GM18861 (cell line): Measurements from ENCODE around the gene PANK4.
"Not testable (repeated sequence)": the region's sequence is repeated elsewhere in the genome, so short reads cannot be mapped to it uniquely, and the experiment has no call there.

Experiments
- ATAC-seq: cut with Tn5 transposase; IDR thresholded peaks from one replicate; pipeline ENCODE4 v1.9.1; 2021; ENCODE audit not compliant: unreplicated experiment

Gene PANK4

DNA sequence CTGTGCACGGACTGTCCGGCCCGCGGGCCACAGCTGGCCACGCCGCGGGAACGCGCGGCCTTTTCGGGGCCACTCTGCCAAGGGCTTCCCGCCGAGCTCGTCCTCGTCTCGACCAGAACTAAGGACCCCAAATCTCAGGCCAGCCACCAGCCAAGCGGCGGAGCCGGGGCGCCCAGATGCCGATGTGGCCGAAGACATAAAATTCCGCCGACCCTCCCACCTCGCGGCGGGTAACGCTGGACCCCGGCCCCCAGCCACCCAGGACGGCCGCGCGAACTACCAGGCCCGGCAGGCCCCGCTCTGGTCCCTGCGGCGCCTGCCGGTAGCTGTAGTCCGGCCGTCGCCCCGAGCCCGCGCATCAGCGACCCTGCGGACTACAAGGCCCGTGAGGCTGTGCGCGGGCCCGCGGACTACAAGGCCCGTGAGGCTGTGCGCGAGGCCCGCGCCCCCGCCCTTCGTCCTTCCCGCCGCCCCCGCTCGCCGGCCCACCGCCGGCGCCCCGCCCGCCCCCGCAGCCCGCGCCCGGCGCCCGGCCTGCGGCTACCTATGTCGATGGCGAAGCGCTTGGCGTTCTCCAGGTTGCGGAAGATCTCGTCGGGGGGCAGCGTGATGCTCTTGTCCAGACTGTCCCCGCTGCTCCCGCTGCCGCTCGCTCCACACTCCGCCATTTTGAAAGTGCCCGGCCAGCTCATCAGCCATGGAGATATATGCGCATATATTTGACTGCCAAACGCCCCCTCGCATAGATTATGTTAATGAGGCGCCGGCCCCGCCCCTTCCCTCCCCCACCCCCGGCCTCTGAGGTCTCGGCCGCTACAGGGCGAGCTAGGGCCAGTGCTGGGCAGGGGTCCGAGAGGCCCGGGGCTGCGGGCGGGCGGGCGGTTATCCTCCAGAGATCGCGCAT lies at the start of gene PANK4:
Gene PANK4 (minus strand): TSS at position 677 of the 904 bp plus-strand sequence. CDS start 9 bp downstream, at position 668.
- peak; percentile 56 for ATAC-seq

DNA sequence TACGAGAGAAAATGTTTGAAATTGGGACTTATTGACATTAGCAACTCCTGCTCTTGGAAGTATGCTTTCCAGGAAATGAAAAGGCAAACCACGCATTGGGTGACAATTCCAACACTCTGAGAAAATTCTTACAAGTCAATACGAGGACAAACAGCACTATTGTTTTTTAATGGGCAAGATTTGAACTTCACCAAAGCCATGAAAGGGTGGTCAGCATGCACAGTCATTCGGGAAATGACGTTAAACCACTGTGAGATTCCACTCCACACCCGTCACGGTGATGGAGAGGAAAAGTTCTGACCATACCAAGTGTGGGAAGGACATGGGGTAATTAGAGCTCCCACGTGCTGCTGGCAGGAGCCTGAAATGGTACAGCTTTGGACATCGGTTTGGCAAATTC lies 48.0 kb upstream of the PANK4 start:
- ATAC-seq: no peak

DNA sequence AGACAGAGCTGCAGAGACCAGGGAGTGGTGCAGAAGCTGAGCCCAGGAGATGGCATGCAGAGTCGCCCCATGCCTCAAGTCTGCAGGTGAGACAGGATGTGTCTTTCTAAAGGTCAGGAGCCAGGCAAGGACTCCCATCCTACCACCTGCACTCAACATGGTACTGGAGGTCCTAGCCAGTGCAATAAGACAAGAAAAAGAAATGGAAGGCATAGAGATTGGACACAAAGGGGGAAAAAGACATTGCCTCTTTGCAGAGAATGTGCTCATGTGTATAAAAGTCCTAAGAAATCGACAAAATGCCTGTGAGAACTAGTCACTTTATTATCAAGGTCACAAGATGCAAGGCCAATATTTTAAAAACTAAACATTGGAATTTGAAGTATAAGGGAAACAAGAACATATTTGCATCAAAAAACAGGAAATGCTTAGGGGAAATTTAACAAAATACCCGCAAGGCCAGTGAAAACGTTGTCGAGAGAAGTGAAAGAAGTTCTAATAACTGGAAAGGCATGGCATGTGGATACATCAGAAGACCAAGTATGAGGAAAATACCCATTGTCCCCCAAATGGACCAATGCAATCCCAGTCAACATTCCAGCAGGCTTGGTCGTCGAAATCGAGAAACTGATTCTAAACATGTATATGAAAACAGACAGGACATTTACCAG lies 47.0 kb upstream of the PANK4 start:
- no peak for ATAC-seq

DNA sequence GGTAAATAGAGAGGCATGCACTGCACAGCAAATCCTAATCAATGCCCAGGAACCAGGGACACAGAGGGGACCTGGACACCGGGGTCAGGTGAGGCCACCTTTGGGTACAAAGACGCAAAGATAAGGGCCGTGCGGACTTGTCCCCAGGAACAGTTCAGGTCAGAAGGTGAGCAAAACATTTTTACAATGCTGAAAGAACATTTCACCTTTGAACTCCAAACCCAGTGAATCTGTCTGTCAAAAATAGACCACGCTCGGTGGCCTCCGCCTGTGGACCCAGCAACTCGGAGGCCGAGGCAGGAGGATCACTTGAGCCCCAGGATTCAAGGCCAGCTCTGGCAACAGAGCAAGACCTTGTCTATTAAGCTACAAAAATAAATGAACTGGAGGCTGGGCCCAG lies 45.0 kb upstream of the PANK4 start:
- no peak for ATAC-seq

DNA sequence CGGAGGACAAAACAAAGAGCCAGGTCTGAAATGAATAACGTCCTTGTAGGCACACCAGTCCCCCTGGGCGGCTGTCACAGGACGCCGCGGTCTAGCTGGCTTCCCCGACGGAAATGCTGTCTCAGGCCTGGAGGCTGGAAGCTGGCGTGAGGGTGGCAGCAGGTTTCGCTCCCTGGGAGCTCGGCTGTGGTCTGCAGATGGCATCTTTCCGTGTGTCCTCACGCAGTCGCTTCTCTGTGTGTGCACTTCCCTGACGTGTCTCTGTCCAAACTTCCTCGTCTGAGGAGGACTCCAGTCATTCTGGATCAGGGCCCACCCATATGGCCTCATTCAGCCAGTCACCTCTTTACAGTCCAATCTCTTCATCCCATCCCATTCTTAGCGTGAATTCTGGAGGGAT lies 43.9 kb upstream of the PANK4 start:
- no peak for ATAC-seq

DNA sequence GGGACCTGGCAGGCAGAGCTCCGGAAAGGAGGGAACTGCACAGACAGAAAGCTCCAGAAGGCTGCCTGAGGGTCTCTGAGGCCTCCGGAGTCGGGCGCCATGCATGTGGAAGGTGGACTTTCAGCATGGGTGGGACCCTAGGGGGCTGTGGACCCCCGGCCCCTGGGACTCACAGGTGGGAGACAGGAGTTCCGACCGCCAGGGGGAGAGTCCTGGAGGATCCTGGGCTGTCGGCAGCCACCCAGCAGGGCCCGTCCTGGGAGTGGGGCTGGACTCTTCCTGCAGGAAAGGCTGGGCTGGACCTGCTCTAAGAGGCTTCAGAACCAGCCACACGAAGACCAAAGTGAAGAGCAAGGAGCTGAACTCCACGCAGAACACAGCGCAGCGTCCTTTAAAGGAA lies 43.3 kb upstream of the PANK4 start:
- ATAC-seq: not testable (repeated sequence)

DNA sequence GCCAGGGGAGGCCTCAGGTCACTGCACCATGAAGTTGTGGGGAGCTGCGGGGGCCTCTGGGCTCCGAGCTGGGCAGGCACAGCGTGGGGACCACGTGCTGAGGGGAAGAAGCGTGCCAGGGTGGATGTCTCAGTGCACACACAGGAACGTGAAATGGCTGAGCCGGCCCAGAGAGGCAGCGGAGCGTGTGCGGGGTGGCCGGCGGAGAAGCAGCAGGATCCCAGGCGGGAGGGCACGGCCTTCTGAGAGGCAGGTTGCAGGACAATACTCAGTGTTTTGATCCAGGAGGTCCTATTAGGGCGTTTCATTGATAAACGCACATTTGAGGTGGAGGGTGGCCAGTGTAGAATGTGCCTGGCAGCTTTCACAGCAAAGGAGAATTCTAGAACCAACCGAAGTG lies 42.7 kb upstream of the PANK4 start:
- ATAC-seq: no peak

DNA sequence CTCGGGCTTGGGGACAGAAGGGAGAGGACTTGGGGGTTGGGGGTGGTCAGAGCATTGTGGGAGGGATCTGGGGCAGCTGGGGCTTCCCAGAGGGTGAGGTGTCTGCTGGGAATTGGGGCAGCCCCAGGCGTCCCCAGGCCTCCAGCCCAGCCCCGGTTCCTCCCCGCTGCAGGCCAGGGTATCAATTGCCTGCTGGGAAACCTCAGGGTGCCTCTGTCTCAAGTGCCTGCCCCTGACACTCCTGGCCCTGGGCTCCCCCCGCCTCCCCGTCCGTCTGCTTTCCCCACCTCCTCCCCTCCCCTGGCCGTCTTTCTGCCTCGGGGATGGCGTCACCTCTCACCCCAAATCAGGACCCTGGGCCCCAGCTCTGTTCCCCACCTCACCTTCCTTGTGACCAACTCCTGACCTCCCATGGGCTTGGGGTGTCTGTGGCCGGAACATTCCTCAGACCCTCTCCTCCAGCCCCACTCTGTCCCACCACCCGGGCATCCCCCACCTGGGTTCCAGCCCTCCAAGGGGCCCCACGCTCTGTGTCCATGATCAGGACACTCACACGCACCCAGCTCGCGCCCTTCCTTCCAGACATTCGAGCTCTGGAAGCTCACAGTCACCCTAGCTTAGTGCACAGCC lies 41.9 kb upstream of the PANK4 start:
- not testable (repeated sequence) for ATAC-seq

DNA sequence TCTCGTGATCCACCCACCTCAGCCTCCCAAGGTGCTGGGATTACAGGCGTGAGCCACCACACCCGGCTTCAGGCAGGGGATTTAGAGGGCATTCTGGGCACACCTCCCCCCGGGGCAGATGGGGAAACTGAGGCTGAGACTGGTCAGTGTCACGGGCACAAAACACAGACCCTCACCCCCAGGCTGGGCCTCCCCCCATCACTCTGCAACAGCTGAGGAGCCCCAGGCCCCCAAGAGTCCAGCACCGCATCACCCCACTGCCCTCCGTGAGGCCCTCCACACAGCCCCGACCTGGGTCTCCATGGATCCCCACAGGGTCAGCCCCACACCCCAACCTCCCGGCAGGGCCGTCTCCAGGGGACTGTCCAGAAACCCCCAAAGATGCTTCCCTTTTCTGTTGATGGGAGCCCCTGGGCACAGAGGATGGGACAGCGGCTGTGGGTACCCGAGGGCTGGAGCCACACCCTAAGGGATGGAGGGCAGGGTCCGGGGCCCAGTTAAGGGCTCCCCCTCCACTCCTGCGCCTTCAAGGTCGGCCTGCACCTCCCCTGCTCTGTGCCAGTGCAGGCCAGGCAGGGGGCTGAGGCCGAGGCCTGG lies 40.8 kb upstream of the PANK4 start:
- no peak for ATAC-seq

DNA sequence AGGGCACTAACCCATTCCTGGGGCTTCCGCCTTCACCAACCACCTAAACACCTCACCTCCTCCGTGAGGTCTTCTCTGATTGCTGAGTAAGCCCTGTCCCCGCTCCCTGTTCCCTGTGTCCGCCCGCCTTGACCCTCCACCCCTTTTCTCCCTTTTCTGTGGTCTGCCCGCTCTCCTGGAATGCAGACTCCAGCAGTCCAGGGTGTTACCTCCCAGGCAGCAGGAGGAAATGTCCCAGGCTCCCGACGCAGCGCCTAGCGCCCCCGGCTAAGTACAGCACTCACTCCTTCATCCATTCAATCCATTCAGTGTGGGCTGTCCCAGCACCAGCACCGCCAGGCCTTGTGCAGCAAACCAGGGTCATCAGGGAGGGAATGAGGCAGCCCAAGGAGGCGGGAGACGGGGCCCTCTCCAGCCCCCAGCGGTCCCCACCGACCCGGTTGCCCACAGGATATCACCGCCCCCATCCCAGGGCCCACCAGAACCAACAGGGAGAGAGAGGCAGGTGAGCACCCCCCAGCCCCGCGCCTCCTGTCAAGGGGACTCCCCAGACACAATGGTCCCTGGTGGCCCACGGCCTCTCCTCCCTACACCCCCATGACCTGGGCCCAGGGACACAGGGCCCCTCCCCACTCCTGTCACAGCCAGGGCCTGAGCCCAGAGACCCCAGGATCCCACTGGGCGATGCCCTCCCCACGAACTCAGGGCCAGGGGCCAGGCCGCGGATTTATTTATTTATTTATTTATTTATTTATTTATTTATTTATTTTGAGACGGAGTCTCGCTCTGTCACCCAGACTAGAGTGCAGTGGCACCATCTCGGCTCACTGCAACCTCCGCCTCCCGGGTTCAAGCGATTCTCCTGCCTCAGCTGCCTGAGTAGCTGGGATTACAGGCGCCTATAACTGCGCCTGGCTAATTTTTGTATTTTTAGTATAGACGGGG lies 40.0 kb upstream of the PANK4 start:
- ATAC-seq: no peak

DNA sequence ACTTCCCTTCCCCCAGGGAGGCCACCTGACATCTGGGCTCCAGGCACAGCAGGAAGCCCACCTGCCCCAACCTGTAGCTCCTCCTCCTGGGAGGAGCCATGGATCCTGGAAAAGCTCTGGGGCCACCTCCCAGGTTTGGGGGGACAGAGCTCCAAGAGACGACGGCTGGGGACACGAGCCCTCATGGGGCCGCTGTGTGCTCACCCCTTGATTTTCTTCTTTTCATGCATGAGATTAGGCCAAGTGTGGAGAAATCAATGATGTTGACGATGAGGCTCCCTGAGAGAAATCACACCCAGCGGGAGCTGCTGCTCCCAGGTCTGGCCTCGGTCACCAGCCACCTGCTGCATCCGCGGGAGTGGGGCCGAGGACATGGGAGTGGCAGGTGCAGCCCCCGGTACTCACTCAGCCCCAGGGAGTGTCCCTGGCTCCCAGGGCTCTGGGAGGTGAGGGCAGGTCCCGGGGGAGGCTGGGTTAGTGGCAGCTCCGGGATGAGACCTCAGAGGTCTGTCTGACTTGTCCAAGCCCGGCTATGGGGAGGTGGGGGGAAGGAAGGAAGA lies 38.5 kb upstream of the PANK4 start:
- no peak for ATAC-seq

DNA sequence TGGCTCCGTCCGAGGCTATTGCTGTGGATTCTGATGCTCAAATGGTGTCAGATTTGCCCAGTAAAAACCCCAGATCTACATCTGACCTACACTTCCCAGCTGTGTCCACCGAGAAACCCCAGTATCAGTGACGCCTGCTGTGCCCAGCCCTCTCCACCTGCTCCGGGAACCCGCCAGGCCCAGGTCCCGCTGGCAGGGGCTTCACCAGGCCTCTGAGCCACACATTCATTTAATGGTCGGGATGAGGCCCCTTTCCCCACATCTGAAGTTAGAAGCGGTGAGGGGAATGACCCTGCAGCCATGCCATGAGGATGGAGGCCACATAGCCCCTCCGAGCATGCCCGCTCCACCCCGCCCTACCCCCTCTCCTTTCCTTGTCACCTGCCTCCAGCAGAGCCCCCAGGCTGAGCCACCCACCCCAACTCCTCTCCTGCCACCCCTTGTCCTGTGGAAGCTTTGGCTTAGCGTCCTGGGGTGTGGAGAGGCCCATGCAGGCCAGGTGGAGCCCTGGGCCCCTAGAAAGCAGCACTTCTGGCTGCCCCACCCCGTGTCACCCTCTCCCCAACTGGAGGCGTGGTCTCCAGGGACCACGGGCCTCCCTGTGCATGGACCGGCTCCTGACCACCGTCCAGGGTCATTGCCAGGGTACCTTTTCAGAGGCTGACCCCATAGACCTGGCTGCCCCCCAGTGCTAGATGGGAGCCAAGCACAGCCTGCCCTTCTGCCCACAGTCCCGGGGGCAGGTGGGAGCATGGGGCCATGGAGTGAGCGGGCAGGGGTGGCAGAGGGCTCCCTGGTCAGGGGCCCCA lies 37.8 kb upstream of the PANK4 start:
- no peak for ATAC-seq

DNA sequence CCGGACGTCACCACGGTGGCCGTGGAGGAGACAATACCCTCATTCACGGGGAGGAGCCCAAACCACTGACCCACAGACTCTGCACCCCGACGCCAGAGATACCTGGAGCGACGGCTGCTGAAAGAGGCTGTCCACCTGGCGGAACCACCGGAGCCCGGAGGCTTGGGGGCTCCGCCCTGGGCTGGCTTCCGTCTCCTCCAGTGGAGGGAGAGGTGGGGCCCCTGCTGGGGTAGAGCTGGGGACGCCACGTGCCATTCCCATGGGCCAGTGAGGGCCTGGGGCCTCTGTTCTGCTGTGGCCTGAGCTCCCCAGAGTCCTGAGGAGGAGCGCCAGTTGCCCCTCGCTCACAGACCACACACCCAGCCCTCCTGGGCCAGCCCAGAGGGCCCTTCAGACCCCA lies 36.8 kb upstream of the PANK4 start:
- ATAC-seq: no peak

DNA sequence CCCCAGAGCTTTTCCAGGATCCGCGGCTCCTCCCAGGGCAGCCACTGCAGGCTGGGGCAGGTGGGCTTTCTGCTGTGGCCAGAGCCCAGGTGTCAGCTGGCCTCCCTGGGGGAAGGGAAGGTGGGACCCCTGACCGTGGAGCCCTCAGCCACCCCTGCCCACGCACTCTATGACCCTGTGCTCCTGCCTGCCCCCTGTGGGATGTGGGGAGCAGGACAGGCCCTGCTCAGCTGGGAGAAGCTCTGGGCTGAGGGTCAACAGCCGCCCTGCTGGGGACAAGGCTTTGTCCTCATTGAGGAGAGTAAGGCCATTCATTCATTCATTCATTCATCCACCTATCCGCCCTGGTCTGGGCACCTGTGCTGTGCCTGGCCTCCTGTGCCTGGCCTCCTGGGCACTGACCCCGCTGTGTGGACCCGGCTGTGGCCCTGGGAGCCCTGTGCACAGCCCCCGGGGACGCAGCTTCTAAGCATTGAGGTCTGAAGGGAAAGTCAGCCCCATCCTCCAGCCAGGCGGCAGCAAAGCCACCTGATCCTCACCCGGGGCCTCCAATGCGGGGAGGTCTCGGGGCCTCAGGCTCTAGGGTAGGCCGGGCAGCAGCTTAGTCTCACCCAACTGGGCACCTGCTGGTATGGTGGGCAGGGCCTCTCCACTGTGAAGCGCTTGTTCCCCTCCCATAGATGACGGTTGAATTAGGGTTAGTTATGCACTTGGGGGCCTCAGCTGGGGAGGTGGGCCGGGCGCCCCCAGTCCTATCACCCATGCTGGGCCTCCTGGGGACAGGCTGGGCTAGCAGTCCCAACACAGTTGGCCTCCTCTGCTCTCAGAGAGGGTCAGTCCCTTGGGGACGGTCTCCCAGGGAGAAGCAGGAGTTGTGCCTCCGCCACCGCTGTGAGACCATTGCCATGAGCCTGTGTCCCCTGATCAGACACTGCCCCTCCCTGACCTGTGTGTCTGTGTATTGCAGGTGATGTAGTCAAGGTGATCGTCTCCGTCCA lies 35.8 kb upstream of the PANK4 start:
- no peak for ATAC-seq

DNA sequence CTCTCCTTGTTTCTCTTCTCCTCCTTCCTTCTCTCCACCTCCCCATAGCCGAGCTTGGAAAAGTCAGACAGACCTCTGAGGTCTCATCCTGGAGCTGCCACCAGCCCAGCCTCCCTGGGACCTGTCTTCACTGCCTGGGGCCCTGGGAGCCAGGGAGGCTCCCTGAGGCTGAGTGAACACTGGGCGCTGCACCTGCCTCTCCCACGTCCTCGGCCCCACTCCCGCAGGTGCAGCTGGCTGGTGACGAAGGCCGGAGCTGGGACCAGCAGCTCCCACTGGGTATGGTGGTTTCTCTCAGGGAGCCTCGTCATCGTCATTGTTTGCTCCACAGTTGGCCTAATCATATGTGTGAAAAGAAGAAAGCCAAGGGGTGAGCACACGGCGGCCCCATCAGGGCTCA lies 35.0 kb upstream of the PANK4 start:
- ATAC-seq: no peak

DNA sequence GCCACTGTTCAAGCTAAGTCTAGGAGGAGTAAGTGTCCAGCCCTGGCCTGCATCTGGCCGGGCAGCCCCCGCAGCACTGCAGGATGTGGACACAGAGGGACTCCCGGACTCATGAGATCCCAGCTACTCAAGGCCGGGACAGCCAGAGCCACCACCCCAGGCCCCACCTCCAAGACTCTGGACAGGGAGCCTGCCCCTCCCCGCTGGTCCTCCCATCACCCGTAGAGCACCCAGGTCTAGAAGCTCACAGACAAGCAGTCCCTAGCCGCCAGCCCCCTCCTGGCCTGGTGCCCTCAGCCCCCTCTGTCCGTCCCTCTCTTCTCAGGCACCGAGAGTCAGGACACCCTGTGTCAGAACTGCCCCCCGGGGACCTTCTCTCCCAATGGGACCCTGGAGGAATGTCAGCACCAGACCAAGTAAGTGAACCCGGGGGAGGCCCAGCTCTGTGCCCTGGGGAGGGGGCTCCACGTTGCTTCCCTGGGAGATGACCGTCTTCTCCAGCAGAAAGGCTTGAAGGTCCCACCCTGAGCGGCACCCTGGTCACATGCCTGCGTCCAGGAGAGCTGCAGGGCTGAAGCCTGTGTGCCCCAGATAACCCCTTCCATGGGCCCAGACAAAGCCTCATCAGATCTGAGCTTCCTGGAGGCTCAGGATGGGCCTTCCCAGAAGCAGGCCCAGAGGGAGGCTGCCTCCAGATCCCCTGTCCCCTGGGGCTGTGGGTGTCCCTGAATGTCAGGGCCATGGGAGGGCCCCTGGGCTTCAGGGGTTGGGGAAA lies 34.1 kb upstream of the PANK4 start:
- no peak for ATAC-seq
